Measurements from ENCODE around the gene TAF8. TPM values are rescaled to one million over a fixed set of nuclear protein-coding genes. Genes with fewer than 3 reads are reported as not detected.
A peak's percentile ranks its signal among the peaks of the same experiment; 100 is the strongest.

The TAF8 gene
- total and polyA plus RNA-seq, 2 donors, result 13.0 to 21.9 TPM

DNA sequence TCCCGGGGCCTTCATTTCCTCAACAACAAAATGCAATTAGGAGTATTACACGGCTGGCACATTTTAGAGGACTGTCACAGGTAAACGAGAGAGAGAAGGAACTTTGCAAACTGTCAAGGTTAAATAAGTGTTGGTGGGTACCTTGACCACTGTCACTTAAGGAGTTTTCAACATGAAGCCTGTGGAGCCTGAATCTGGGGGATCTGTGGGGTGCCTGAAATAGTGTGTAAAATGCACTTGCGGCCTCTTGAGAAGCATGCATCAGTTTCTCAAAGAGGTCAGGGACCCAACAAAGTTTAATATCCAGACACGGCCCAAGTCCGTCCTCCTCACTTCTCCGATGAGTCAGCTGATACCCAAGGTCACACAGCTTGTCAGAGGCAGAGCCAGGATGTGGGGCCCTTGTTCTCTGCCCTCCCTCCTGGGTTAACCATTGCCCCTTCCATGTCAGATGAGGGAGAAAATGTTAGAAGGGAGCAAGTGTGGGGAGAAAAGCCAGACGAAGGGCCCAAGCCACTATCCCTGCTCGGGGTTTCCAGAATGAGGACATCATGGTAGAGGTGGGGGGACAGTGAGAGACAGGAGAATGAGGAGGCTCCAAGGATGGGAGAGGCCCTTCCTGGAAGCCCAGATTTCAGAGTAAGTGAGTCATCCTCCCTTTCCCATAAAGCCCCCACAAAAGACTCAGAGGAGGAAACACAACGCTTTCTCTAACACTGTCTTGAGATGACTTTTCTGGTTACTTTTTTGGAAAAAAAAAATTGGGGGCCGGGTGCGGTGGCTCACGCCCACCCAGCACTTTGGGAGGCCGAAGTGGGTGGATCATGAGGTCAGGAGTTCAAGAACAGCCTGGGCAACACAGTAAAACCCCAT is 49.9 kb downstream of the TAF8 start:
- Histone ChIP-seq H3K36me3 (ENCODE audit: control insufficient read depth in 2 of 2, insufficient read depth in 2 of 2, low read length in 1 of 2) (no peaks in the 10 kb centered on the region), H3K27me3 (ENCODE audit: control insufficient read depth in 2 of 2, insufficient read depth in 1 of 2, low read length in 1 of 2) (peaks cover 0 to 6% of the 10 kb centered on the region in 2 donors), H3K4me1 (ENCODE audit: control insufficient read depth in 2 of 2, insufficient read depth in 2 of 2, low read length in 2 of 2) (peaks cover 0 to 12% of the 10 kb centered on the region in 2 donors), H3K27ac (ENCODE audit: low read depth in 1 of 2, low read length in 1 of 2) (no peak overlapping the region), H3K9me3 (ENCODE audit: control insufficient read depth in 2 of 2, insufficient read depth in 1 of 2, low read length in 1 of 2) (no peaks in the 10 kb centered on the region), H3K4me3 (ENCODE audit: low read length in 2 of 2) (no peak overlapping the region)
- WGBS, result 94% methylated on average over 14 of the region's 14 CpGs
- DNase-seq (ENCODE audit: low read depth in 6 of 9, low spot score in 9 of 9), result no peak

DNA sequence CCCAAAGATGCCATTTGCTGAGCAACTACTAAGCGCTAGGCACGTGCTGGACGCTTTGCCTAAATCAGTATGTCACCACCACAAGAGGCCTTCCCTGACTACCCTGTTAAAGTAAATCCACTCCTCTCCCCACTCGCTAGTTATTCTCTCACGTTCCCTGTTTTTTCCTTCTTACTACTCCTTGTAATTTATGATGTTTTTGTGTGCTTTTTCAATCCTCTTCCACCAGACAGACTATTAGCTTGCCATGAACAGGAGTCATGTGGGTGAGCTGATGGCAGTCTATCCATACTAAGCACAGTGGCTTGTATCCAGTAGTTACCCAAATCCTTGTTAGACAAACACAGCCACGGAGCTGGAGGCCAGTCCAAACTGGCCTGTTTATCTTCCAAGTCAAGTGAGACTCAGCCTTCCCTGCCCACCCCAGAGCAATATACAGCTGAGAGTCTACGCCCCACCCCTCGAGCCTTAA is 50.9 kb downstream of the TAF8 start:
- Histone ChIP-seq H3K36me3 (ENCODE audit: control insufficient read depth in 2 of 2, insufficient read depth in 2 of 2, low read length in 1 of 2) (no peaks in the 10 kb centered on the region), H3K9me3 (ENCODE audit: control insufficient read depth in 2 of 2, insufficient read depth in 1 of 2, low read length in 1 of 2) (no peaks in the 10 kb centered on the region), H3K27me3 (ENCODE audit: control insufficient read depth in 2 of 2, insufficient read depth in 1 of 2, low read length in 1 of 2) (peaks cover 0 to 11% of the 10 kb centered on the region in 2 donors), H3K4me1 (ENCODE audit: control insufficient read depth in 2 of 2, insufficient read depth in 2 of 2, low read length in 2 of 2) (peaks cover 0 to 13% of the 10 kb centered on the region in 2 donors), H3K4me3 (ENCODE audit: low read length in 2 of 2) (no peak overlapping the region), H3K27ac (ENCODE audit: low read depth in 1 of 2, low read length in 1 of 2) (no peak overlapping the region)
- DNase-seq (ENCODE audit: low read depth in 6 of 9, low spot score in 9 of 9), result no peak
- WGBS, result 98% methylated on average over 8 of the region's 8 CpGs

DNA sequence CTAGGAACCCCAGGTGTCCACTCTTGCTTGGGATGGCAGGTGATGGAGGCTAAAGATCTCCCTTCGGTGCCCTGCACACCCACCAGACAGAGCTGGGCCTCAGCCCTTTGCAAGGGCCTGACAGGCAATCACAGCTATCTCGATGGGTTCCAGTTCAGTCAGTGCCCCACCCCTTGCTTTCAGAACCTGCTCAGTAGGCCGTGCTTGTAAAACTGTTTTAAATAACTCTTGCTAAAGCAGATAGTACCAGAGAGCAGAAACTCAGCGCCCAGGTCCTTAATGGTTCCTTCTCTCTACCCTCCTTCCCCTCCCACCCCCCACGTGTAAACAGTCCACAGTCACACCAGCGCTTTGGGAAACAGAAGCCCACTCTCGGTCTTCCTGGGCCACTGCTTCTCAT is 52.9 kb downstream of the TAF8 start:
- H3K27ac ChIP-seq (ENCODE audit: low read depth in 1 of 2, low read length in 1 of 2), result no peak overlapping the region
- 97% methylated on average over 7 of the region's 7 CpGs for WGBS
- no peaks in the 10 kb centered on the region for H3K9me3 ChIP-seq (ENCODE audit: control insufficient read depth in 2 of 2, insufficient read depth in 1 of 2, low read length in 1 of 2)
- peaks cover 0 to 13% of the 10 kb centered on the region in 2 donors for H3K27me3 ChIP-seq (ENCODE audit: control insufficient read depth in 2 of 2, insufficient read depth in 1 of 2, low read length in 1 of 2)
- peaks cover 0 to 15% of the 10 kb centered on the region in 2 donors for H3K4me1 ChIP-seq (ENCODE audit: control insufficient read depth in 2 of 2, insufficient read depth in 2 of 2, low read length in 2 of 2)
- H3K36me3 ChIP-seq (ENCODE audit: control insufficient read depth in 2 of 2, insufficient read depth in 2 of 2, low read length in 1 of 2), result no peaks in the 10 kb centered on the region
- H3K4me3 ChIP-seq (ENCODE audit: low read length in 2 of 2), result no peak overlapping the region
- DNase-seq (ENCODE audit: low read depth in 6 of 9, low spot score in 9 of 9), result no peak

DNA sequence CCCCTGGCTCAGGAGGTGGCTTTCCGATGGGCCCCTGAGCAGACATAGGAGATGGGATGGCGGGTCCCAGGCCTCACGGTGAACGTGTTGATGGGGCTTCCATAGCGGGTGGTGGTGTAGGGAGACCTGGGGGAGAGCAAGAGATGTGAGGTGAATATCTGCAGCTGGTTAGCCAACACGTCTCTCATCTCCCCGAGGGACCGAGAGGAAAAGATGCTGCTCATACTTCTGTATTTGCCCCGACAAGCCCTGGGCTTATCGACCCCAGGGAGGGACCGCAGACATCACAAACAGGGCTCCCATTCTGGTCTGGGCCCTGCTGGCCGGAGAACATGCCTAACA is 53.4 kb downstream of the TAF8 start:
- 82% methylated on average over 12 of the region's 12 CpGs for WGBS
- Histone ChIP-seq H3K27ac (ENCODE audit: low read depth in 1 of 2, low read length in 1 of 2) (no peak overlapping the region), H3K4me1 (ENCODE audit: control insufficient read depth in 2 of 2, insufficient read depth in 2 of 2, low read length in 2 of 2) (peaks cover 0 to 15% of the 10 kb centered on the region in 2 donors), H3K9me3 (ENCODE audit: control insufficient read depth in 2 of 2, insufficient read depth in 1 of 2, low read length in 1 of 2) (no peaks in the 10 kb centered on the region), H3K36me3 (ENCODE audit: control insufficient read depth in 2 of 2, insufficient read depth in 2 of 2, low read length in 1 of 2) (no peaks in the 10 kb centered on the region), H3K4me3 (ENCODE audit: low read length in 2 of 2) (no peak overlapping the region), H3K27me3 (ENCODE audit: control insufficient read depth in 2 of 2, insufficient read depth in 1 of 2, low read length in 1 of 2) (peaks cover 0 to 17% of the 10 kb centered on the region in 2 donors)
- no peak for DNase-seq (ENCODE audit: low read depth in 6 of 9, low spot score in 9 of 9)

DNA sequence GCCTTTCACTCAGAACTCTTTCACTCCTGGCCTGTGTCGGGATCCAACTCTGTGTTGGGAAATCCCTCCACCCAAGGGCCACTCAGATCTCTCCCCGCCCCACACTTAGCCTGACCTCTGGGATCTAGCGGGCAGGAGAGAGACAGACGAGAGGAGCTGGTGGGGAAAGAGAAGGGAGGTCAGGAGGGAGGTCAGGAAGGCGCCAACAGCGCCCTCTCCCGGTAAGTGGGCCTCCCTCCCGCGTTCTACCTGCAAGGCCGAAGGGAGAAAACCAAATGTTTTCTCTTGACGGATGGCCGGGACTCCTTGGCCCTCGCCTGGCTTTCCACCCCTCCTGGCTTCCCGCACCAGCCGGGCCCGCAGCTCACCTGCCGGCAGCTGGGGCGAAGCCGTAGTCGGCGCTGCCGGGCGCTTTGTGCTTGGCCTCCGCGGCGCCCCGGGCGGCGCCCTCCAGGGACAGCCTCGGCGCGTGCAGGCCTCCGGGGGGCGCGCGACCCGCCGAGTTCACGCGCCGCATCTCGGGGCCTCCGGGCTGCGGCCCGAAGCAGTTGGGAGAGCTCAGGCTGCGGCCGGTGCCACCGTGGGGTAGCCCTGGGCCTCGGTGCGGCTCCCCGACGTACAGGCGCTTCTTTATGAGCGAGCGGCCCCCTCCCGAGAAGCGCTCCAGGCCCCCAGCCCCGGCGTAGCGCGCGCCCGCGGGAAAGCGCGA is 53.9 kb downstream of the TAF8 start:
- Histone ChIP-seq H3K4me1 (ENCODE audit: control insufficient read depth in 2 of 2, insufficient read depth in 2 of 2, low read length in 2 of 2) (peaks cover 0 to 15% of the 10 kb centered on the region in 2 donors), H3K27ac (ENCODE audit: low read depth in 1 of 2, low read length in 1 of 2) (peak overlapping the region in 1 of 2 donors; percentile 38), H3K36me3 (ENCODE audit: control insufficient read depth in 2 of 2, insufficient read depth in 2 of 2, low read length in 1 of 2) (no peaks in the 10 kb centered on the region), H3K4me3 (ENCODE audit: low read length in 2 of 2) (peak overlapping the region; percentile 45 to 63), H3K9me3 (ENCODE audit: control insufficient read depth in 2 of 2, insufficient read depth in 1 of 2, low read length in 1 of 2) (no peaks in the 10 kb centered on the region), H3K27me3 (ENCODE audit: control insufficient read depth in 2 of 2, insufficient read depth in 1 of 2, low read length in 1 of 2) (peaks cover 0 to 17% of the 10 kb centered on the region in 2 donors)
- WGBS, result 3% methylated on average over 66 of the region's 66 CpGs
- DNase-seq (ENCODE audit: low read depth in 6 of 9, low spot score in 9 of 9), result peak; percentile 70 to 94 (median 80)

DNA sequence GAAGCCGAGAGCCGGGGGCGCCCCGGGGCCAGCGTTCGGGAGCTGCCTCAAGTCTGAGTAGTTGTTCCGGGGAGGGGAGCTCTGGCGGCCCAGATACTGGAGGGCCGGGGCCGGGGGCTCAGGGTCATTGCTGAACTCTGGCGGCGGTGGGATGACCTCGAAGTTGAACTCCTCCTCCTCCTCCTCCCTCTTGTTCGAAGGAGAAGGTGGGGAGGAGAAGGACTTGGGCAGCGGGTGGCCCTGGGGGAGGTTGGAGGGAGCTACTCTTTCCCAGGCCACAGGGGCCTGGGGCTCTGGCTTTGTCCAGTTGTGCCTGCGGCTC is 54.4 kb downstream of the TAF8 start:
- peaks cover 0 to 20% of the 10 kb centered on the region in 2 donors for H3K27me3 ChIP-seq (ENCODE audit: control insufficient read depth in 2 of 2, insufficient read depth in 1 of 2, low read length in 1 of 2)
- H3K27ac ChIP-seq (ENCODE audit: low read depth in 1 of 2, low read length in 1 of 2), result no peak overlapping the region
- H3K4me3 ChIP-seq (ENCODE audit: low read length in 2 of 2), result peak overlapping the region; percentile 45 to 63
- no peak for DNase-seq (ENCODE audit: low read depth in 6 of 9, low spot score in 9 of 9)
- H3K9me3 ChIP-seq (ENCODE audit: control insufficient read depth in 2 of 2, insufficient read depth in 1 of 2, low read length in 1 of 2), result peaks cover 0 to 2% of the 10 kb centered on the region in 2 donors
- WGBS, result 21% methylated on average over 16 of the region's 16 CpGs
- peaks cover 0 to 15% of the 10 kb centered on the region in 2 donors for H3K4me1 ChIP-seq (ENCODE audit: control insufficient read depth in 2 of 2, insufficient read depth in 2 of 2, low read length in 2 of 2)
- no peaks in the 10 kb centered on the region for H3K36me3 ChIP-seq (ENCODE audit: control insufficient read depth in 2 of 2, insufficient read depth in 2 of 2, low read length in 1 of 2)

DNA sequence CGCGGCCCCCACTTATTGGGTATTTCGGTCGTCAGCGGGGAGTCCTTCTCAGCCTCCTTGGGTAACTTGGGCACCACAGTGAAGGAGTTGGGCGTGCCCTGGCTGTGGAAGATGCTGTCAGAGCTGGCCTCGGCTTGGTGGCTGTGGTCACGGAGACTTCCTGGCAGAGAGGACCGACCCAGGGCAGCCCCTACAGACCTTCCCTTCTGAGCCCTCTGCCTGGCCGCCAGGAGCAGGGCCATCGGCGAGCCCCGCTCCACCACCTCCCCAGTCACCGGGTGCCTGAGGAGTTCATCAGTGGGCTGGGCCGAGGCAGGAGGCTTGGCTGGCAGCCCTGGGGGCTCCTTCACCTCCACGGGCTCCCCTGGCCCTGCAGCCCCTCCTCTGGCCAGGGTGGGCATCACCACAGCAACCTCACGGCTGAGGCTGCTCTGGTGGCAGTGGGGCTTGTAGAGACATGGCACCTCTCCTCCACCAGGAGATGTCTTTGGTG is 54.9 kb downstream of the TAF8 start:
- Histone ChIP-seq H3K27ac (ENCODE audit: low read depth in 1 of 2, low read length in 1 of 2) (no peak overlapping the region), H3K4me3 (ENCODE audit: low read length in 2 of 2) (peak overlapping the region in 1 of 2 donors; percentile 63)

DNA sequence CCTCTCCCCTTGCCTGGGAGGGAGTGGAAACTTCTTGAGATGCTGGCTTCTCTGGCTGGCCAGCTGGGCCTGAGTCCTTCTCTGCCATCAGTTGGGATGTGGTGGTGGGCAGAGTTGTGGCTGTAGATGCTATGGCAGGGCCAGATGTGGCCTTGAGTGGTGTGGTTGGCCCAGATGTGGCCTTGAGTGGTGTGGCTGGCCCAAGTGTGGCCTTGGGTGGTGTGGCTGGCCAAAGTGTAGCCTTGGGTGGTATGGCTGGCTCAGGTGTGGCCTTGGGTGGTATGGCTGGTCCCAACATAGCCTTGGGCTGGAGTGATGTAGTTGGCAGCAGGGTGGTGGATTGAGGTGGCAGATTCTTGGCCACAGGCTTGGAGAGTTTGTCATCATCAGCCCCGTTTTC is 55.4 kb downstream of the TAF8 start:
- no peak overlapping the region for H3K27ac ChIP-seq (ENCODE audit: low read depth in 1 of 2, low read length in 1 of 2)
- peaks cover 0 to 22% of the 10 kb centered on the region in 2 donors for H3K27me3 ChIP-seq (ENCODE audit: control insufficient read depth in 2 of 2, insufficient read depth in 1 of 2, low read length in 1 of 2)
- H3K4me1 ChIP-seq (ENCODE audit: control insufficient read depth in 2 of 2, insufficient read depth in 2 of 2, low read length in 2 of 2), result peaks cover 0 to 15% of the 10 kb centered on the region in 2 donors
- H3K4me3 ChIP-seq (ENCODE audit: low read length in 2 of 2), result no peak overlapping the region
- no peak for DNase-seq (ENCODE audit: low read depth in 6 of 9, low spot score in 9 of 9)
- WGBS, result 94% methylated on average over 1 of the region's 1 CpG
- H3K36me3 ChIP-seq (ENCODE audit: control insufficient read depth in 2 of 2, insufficient read depth in 2 of 2, low read length in 1 of 2), result no peaks in the 10 kb centered on the region
- peaks cover 0 to 6% of the 10 kb centered on the region in 2 donors for H3K9me3 ChIP-seq (ENCODE audit: control insufficient read depth in 2 of 2, insufficient read depth in 1 of 2, low read length in 1 of 2)

More for the DNA sequence above, 54.9 kb downstream of the TAF8 start:
- Histone ChIP-seq H3K27me3 (ENCODE audit: control insufficient read depth in 2 of 2, insufficient read depth in 1 of 2, low read length in 1 of 2) (peaks cover 0 to 22% of the 10 kb centered on the region in 2 donors), H3K4me1 (ENCODE audit: control insufficient read depth in 2 of 2, insufficient read depth in 2 of 2, low read length in 2 of 2) (peaks cover 0 to 15% of the 10 kb centered on the region in 2 donors), H3K36me3 (ENCODE audit: control insufficient read depth in 2 of 2, insufficient read depth in 2 of 2, low read length in 1 of 2) (no peaks in the 10 kb centered on the region), H3K9me3 (ENCODE audit: control insufficient read depth in 2 of 2, insufficient read depth in 1 of 2, low read length in 1 of 2) (peaks cover 0 to 6% of the 10 kb centered on the region in 2 donors)
- peak in 1 of 9 donors; percentile 8 for DNase-seq (ENCODE audit: low read depth in 6 of 9, low spot score in 9 of 9)
- WGBS, result 85% methylated on average over 17 of the region's 17 CpGs
